NCI-H146 (cell line): Measurements from ENCODE around the gene MAP2K7.
"Not testable (repeated sequence)": the region's sequence is repeated elsewhere in the genome, so short reads cannot be mapped to it uniquely, and the experiment has no call there.

ENCODE experiments used
- DNase-seq: peaks from one replicate; lab custom pipeline; 2025; lab: John Stamatoyannopoulos, UW

Gene MAP2K7

DNA sequence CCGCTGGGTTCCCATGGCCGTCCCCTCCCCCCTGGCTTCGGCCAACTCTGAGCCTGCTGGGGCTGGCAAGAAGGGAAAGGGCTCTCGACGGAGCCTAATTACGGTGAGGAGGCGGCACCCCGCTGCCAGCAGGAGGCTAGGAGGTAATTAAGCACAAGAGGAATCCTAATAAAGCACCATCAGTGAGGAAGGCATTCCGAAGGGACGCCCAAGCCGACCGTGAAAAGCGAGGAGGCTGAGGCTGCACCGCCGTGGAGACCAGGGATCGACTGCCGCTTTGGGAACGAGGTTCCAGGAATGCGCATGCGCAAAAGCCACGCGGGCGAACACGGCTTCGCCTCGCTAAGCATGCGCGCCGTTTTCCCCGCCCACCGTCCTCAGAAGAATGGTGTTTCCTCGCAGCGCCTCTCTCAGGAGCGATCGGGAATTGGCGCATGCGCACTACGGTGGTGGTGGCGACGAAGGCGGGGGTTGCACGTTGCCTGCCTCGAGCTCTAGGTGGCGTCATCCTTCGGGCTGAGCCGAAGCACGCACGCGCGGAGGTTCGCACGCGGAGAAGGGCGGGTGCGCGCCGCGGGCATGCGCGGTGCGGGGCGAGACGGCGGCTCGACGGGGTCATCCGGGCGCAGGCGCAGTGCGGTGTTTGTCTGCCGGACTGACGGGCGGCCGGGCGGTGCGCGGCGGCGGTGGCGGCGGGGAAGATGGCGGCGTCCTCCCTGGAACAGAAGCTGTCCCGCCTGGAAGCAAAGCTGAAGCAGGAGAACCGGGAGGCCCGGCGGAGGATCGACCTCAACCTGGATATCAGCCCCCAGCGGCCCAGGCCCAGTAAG lies at the start of gene MAP2K7:
Gene MAP2K7 (plus strand): TSS at position 634 of the 830 bp plus-strand sequence. CDS start 68 bp downstream, at position 702.
- DNase-seq = peak; percentile 98

- no peak for DNase-seq
Measured at GRCh38 chr19:7855426-7856108, 48.1 kb upstream of the MAP2K7 start.

GRCh38 chr19:7856109-7856591 lies 47.5 kb upstream of the MAP2K7 start:
- no peak for DNase-seq

DNA sequence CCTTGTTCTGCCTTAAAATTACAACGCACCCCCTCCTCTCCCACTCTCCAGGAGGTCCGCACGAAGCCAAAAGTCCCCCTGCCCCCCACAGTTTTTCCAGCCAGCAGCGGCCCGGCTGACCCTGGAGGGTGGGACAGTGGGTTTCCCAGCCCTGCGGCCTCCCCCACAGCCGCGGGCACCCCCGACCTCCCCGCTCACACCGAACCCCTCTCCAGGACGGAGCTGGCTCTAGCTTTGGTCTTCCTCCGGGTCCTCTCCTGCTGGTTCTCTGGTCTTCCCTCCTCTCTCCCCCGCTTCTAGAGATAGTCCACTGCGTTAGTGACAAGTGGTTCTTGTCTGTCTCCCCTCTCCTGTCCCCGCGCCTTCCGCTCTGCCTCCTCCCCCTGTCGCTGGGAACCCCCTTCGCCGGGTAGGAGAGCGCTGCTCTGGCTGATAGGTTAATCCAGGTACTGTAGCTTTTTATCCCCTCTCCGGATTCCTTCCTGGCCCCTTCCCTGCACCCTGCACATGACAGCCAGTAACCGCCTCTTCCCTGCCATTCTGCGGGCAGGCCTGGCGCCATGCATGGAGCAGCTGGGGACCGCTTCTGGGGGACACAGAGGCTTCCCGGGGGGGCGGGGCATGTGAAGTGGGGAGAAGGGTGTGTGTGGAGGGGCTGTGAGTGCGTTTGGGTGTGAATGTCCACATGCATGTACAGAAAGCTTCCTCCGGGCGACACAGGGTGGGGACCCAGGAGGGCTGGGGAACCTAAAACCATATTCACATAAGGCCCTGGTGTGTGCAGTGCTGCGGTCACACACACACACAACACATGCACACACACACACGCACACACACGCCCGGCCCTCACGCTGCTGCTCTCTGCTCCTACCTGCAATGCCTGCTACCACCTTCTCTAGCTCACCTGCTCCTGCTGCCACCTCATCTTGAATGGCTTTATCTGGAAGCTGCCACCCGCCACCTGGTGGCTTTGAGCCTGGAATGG lies 46.7 kb upstream of the MAP2K7 start:
- no peak for DNase-seq

DNA sequence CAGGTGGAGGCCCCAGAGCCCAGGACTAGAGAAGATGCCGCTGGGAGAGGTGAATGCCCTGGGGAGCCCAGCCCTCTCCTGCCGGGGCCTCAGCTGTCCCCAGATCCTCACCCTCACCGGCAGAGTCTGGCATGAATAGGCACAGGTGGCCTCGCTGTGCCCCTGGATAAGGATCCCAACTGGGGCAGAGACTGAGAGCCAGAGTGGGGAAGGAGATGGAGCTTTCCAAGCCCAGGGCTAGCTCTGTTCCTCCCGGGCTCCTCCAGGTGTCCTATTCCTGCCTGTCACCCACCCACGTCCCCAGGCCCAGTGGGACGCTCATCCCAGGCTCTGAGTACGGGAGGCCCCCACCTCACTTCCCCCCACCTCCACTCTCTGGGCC lies 46.0 kb upstream of the MAP2K7 start:
- no peak for DNase-seq

GRCh38 chr19:7858109-7858770 lies 45.4 kb upstream of the MAP2K7 start:
- no peak for DNase-seq

- not testable (repeated sequence) for DNase-seq
Measured at GRCh38 chr19:7859087-7859486, 44.6 kb upstream of the MAP2K7 start.

GRCh38 chr19:7859831-7860713 lies 43.6 kb upstream of the MAP2K7 start:
- no peak for DNase-seq

GRCh38 chr19:7860714-7861618 lies 42.7 kb upstream of the MAP2K7 start:
- no peak for DNase-seq

DNA sequence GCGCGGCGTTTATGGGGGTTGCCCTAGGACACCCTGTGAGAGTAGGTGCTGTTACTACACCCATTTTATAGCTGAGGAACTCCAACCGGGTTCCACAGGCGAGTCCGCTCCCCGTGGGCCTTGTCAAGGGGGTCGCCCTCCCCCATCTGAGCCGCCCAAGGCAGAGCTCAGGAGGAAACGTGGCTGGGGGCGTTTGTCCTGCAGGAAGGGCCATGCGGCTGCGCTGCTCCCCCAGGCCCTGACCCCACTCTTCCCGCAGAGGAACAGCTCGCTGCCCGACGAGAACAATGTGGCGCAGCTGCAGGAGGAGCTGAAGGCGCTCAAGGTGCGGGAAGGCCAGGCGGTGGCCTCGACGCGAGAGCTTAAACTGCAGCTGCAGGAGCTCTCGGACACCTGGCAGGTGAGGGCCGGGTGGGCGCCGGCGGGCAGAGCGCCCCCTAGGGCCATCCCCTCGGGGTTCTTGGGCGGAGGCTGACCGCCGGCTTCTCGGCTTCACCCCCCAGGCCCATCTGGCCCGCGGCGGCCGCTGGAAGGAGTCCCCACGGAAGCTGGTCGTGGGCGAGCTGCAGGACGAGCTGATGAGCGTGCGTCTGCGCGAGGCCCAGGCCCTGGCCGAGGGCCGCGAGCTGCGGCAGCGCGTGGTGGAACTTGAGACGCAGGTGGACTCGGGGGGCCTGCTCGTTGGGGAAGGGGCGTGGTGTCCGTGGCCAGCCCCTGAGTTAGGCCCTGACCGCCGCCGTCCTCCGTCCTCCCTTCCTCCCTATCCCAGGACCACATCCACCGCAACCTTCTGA lies 41.9 kb upstream of the MAP2K7 start:
- DNase-seq = peak; percentile 57

GRCh38 chr19:7862413-7862951 lies 41.2 kb upstream of the MAP2K7 start:
- DNase-seq = peak; percentile 67

GRCh38 chr19:7863157-7863970 lies 40.3 kb upstream of the MAP2K7 start:
- no peak for DNase-seq

DNA sequence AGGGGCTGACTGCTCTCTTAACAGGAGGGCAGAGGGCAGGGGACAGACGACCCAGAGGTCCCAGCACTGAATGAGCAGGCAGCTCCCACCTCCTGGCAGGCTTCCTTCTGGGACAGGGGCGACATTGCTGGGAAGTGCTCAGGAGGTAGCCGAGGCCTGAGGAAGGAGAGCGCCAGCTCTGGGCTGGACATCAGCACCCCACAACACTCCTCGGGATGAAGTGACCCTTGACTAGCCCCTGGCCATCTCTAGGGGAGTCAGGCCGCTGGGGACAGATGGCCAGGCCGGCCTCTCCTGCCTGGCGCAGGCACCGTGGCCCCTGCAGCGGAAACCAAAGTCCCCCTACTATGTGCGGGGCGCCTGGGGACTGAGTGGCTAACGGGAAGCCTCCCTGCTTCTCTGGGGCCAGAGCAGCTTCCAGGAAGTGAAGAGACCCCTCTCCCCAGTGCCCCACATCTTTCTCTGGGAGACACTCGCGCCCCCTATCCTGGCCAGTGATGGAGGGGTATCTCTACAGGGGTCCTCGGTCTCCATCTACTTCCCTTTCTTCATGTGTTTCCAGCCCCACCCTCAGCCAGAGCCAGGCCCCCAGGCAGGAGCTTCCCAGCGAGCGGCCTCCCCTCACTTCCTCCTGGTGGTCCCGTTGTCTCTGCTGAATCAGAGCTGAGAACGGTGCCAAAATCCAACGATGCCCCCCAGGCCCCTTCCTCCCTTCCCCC lies 39.5 kb upstream of the MAP2K7 start:
- DNase-seq = no peak

DNA sequence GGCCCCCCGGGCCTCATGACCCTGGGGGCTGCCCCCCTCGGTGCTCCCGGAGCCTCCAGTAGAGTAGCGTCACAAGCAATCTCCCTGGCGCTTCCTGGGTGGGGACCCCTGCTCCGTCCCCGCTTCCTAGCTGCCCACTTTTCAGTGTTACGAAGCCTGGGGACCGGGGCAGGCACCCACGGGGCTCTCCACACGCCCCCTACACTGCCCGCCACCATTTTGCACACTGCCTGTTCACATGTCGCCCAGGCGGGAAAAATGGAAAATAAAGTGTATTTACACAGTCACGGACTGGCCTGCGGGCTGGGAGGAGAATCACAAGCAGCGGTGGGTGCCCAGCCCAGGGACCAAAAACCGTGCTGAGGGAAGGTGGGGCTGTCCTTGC lies 39.0 kb upstream of the MAP2K7 start:
- no peak for DNase-seq

DNA sequence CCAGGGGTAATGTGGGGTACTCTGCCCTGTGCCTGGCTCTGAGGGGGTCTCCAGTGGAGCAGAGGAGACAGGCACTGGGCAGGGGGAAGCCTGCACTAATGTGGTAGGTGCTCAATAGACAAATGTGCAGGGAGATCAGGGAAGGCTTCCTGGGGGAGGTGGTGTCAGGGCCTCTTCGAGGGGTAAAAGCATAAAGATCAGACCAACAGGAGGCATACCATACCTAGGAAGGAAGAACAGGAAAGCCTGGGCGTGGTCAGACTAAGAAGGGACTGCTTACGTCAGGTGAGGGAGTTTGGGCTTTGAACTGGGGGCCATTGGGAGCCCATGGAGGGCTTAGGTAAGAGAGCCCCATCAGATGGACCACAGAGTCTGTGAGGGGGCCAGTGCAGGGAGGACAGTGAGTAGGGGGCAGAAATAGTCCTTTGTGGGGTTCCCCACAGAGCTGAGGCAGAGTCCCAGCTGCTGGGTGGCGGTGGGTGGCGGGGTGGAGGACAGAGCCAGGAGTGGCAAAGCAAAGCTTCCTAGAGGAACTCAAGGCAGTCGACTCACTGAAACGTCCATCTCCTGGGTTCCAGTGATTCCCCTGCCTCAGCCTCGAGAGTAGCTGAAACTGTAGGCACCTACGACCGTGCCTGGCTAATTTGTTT lies 38.3 kb upstream of the MAP2K7 start:
- no peak for DNase-seq

- DNase-seq = no peak
Measured at GRCh38 chr19:7866399-7867091, 37.1 kb upstream of the MAP2K7 start.
